Measurements from ENCODE around the gene PHYHD1.

PHYHD1 gene

GRCh38 chr9:128986671-128987070 is 65.9 kb downstream of the PHYHD1 start:
- no peak for DNase-seq

- peak; percentile 72 for DNase-seq
These were observed 67.0 kb downstream of the PHYHD1 start for GRCh38 chr9:128987805-128988204.

Measured in fibroblast of upper back skin (primary cell).